ENCODE results near the gene FMNL3. TPM values are rescaled to one million over a fixed set of nuclear protein-coding genes. Genes with fewer than 3 reads are reported as not detected.

FMNL3 gene
- total and polyA plus RNA-seq, 2 of the 13 experiments (the other 11 are each of a cell fraction or from before 2014, with no cell fraction given), result 0.44 to 1.1 TPM

GRCh38 chr12:49623142-49623904 lies 83.9 kb downstream of the FMNL3 start, which contains the start of gene PRPF40B (continued):
- TF ChIP-seq NFATC3 (CRISPR knock-in tag; IDR thresholded peaks at IDR 0.05) (no peak), ZNF549 (CRISPR knock-in tag; IDR thresholded peaks at IDR 0.05) (no peak), GLMP (CRISPR knock-in tag; IDR thresholded peaks at IDR 0.05; ENCODE audit: borderline replicate concordance) (no peak), MEIS1 (CRISPR knock-in tag; IDR thresholded peaks at IDR 0.05; ENCODE audit: borderline replicate concordance) (no peak), SRSF9 (IDR thresholded peaks at IDR 0.05; ENCODE audit: borderline replicate concordance, insufficient read depth, low read depth, low read length, poor library complexity, severe bottlenecking) (no peak), PLRG1 (conservative IDR thresholded peaks at IDR 0.05) (no peak), UBTF (CRISPR knock-in tag; IDR thresholded peaks at IDR 0.05) (0 out of 2 replicates have a peak, but pooled peaks have one; percentile 16), ZNF230 (CRISPR knock-in tag; IDR thresholded peaks at IDR 0.05) (no peak), PHF21A (CRISPR knock-in tag; IDR thresholded peaks at IDR 0.05) (peak; percentile 13; the same call in 1 of the 2 replicates), PBX3 (CRISPR knock-in tag; IDR thresholded peaks at IDR 0.05; ENCODE audit: borderline replicate concordance) (no peak), PHF5A (CRISPR knock-in tag; IDR thresholded peaks at IDR 0.05; ENCODE audit: low read depth, unreplicated experiment) (no peak), ZNF160 (CRISPR knock-in tag; IDR thresholded peaks at IDR 0.05) (no peak), ZNF563 (CRISPR knock-in tag; IDR thresholded peaks at IDR 0.05) (peak; percentile 86; the same call in 1 of the 2 replicates), KLF9 (CRISPR knock-in tag; IDR thresholded peaks at IDR 0.05; ENCODE audit: low read depth) (no peak), YEATS2 (CRISPR knock-in tag; IDR thresholded peaks at IDR 0.05; ENCODE audit: borderline replicate concordance) (no peak), ESRRA (CRISPR knock-in tag; IDR thresholded peaks at IDR 0.05; ENCODE audit: low read depth) (no peak), HDAC1 (CRISPR knock-in tag; IDR thresholded peaks at IDR 0.05) (no peak), MTA1 (CRISPR knock-in tag; IDR thresholded peaks at IDR 0.05; ENCODE audit: borderline replicate concordance) (peak; percentile 74; the same call in 1 of the 2 replicates), MTERF4 (CRISPR knock-in tag; IDR thresholded peaks at IDR 0.05) (peak; percentile 92; the same call in 1 of the 2 replicates), ARID3A (IDR thresholded peaks at IDR 0.05; ENCODE audit: low read depth, low read length) (no peak), CBX2 (IDR thresholded peaks at IDR 0.05; ENCODE audit: low read depth, low read length) (no peak), CBX2 (CRISPR knock-in tag; IDR thresholded peaks at IDR 0.05; ENCODE audit: low read depth) (no peak)
